Mononuclear cell (primary cell): ENCODE data around the gene PPP2R2C. TPM values are rescaled to one million over a fixed set of nuclear protein-coding genes. Genes with fewer than 3 reads are reported as not detected.

Experiments
- H3K27me3 ChIP-seq: 2 replicates; pipeline ENCODE4 v1.6.0; 2011; ENCODE audit warnings: low read length, control low read depth; ENCODE audit not compliant: insufficient read depth
- H3K4me1 ChIP-seq: 2 replicates; pipeline ENCODE4 v1.5.1; 2011; ENCODE audit warnings: mild to moderate bottlenecking, low read length, control low read depth; ENCODE audit not compliant: insufficient read depth
- H3K4me3 ChIP-seq: 2 replicates; pipeline ENCODE4 v1.5.1; 2011; ENCODE audit warnings: mild to moderate bottlenecking, low read length, moderate library complexity
- H3K9me3 ChIP-seq: 2 replicates; pipeline ENCODE4 v1.5.1; 2011; ENCODE audit warnings: low read depth, mild to moderate bottlenecking, control low read depth, low read length
- total RNA-seq: library from RNA; depleted of rRNA; stranded (reverse); fragments of >200 nt; gene quantifications from one replicate; pipeline ENCODE4 v1.2.3, GENCODE V29; 2012

Gene PPP2R2C
- total RNA-seq, 1 donor = not detected

GRCh38 chr4:6478546-6479220 is 6.3 kb upstream of the PPP2R2C start:
- Histone ChIP-seq H3K4me1 (no peaks in the 10 kb centered on the region), H3K27me3 (peaks cover 10% of the 10 kb centered on the region), H3K9me3 (no peaks in the 10 kb centered on the region), H3K4me3 (no peak overlapping the region)

DNA sequence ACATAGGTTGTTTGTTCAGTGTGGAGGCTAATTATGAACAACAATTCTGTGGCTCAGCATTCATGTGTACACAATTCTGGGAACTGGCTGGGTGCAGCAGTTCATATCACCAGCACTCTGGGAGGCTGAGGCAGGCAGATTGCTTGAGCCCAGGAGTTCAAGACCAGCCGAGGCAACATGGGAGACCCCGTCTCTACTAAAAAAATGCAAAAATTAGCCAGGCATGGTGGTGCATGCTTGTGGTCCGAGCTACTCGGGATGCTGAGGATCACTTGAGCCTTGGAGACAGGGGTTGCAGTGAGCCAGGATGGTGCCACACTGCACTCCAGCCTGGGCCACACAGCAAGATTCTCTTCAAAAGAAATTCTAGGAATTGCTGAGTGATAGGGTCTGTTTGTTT is 4.5 kb upstream of the PPP2R2C start:
- Histone ChIP-seq H3K4me1 (no peaks in the 10 kb centered on the region), H3K27me3 (peaks cover 10% of the 10 kb centered on the region), H3K9me3 (no peaks in the 10 kb centered on the region), H3K4me3 (no peak overlapping the region)

GRCh38 chr4:6475492-6476020 is 3.1 kb upstream of the PPP2R2C start:
- Histone ChIP-seq H3K27me3 (peaks cover 18% of the 10 kb centered on the region), H3K9me3 (no peaks in the 10 kb centered on the region), H3K4me3 (no peak overlapping the region), H3K4me1 (no peaks in the 10 kb centered on the region)

DNA sequence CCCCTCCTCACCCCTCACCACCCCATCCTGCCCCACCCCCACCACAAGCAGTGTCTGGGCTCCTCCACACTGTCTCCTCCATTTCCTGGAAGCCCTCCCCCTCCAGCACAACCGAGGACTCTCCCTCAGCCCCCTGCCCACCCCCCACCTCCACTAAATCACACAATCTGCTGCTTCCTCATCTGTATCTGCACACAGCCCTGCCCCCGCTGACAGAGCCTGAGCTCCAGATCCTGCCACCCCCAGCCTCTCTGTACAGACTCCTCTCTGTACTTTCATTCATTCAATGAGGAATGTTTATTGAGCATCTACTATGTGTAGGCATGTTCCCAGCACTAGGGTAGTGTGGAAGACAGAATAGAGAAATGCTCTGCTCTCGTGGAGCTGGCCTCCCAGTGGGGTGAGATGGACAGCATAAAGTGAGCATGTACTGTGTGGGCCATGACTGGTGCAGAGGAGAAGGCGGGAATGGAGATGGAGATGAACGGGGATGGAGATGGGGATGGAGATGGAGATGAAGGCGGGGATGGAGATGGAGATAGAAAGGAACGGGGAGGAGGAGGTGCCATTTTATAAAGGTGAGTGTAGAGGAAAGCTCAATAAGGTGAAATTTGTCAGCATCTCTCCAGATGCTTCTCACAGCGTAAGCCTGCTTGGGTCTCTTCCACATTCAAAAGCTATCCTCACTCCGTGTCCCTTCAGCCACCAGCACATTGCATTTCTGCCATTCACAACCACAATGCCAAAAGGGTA is 2.5 kb upstream of the PPP2R2C start:
- Histone ChIP-seq H3K4me1 (no peaks in the 10 kb centered on the region), H3K4me3 (no peak overlapping the region), H3K9me3 (no peaks in the 10 kb centered on the region), H3K27me3 (peaks cover 21% of the 10 kb centered on the region)

GRCh38 chr4:6474053-6474568 is 1.7 kb upstream of the PPP2R2C start:
- no peak overlapping the region for H3K4me3 ChIP-seq
- peaks cover 29% of the 10 kb centered on the region for H3K27me3 ChIP-seq
- no peaks in the 10 kb centered on the region for H3K4me1 ChIP-seq
- H3K9me3 ChIP-seq = no peaks in the 10 kb centered on the region

GRCh38 chr4:6473264-6474052 is 1.0 kb upstream of the PPP2R2C start:
- Histone ChIP-seq H3K4me3 (no peak overlapping the region), H3K9me3 (no peaks in the 10 kb centered on the region), H3K4me1 (no peaks in the 10 kb centered on the region), H3K27me3 (peaks cover 29% of the 10 kb centered on the region)

DNA sequence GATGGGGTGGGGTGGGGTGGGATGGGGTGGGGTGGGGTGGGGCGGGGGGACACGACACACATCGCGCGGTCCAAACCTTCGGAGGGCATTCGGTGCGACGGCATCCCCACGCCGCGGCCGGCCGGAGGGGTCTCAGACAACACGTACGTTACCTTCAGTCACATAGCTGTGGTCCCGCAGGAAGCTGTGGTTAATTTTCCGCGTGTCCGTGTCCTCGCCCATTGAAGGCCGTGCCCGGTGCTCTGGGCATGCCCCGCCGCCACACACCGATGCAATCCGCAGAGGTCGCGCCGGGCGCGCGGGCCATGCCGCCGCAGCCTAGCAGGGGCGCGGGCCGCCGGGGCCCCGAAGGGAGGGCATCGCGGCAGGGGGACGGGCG is 417 bp downstream of the PPP2R2C start:
- Histone ChIP-seq H3K4me3 (no peak overlapping the region), H3K27me3 (peaks cover 35% of the 10 kb centered on the region), H3K9me3 (no peaks in the 10 kb centered on the region), H3K4me1 (no peaks in the 10 kb centered on the region)

GRCh38 chr4:6471307-6472007 is 957 bp downstream of the PPP2R2C start:
- no peaks in the 10 kb centered on the region for H3K4me1 ChIP-seq
- peaks cover 35% of the 10 kb centered on the region for H3K27me3 ChIP-seq
- no peaks in the 10 kb centered on the region for H3K9me3 ChIP-seq
- no peak overlapping the region for H3K4me3 ChIP-seq

- H3K9me3 ChIP-seq = no peaks in the 10 kb centered on the region
- peaks cover 35% of the 10 kb centered on the region for H3K27me3 ChIP-seq
- H3K4me1 ChIP-seq = no peaks in the 10 kb centered on the region
- no peak overlapping the region for H3K4me3 ChIP-seq
Observed at GRCh38 chr4:6470502-6471306, 1.7 kb downstream of the PPP2R2C start.

DNA sequence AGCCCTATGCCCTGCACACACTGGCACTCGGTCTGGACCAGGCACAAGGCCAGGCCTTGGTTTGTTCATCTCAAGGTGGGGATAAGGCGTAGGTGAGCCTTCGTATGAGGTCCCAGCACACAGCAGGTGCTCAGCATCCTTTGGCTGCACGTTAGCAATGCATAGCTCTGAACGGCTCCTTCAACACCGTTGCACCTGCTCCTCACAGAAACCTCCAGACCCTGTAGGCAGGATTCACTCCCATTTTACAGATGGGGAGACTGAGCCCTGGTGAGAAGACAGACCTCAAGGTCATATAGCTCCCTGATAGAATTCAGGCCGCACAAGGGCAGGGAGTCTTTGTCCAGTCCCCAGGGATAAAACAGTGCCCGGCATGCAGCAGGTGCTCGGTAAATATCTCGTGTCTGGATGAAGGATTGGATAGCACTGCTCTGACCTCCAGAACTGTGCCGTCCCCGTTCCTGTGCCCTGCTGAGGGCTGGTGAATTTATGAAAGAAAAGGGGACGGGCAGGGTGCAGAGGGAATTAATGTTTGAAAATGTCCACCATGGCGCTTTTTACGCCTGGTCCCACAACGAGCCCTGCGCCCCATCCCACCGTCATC is 2.4 kb downstream of the PPP2R2C start:
- Histone ChIP-seq H3K27me3 (peaks cover 35% of the 10 kb centered on the region), H3K4me3 (no peak overlapping the region), H3K9me3 (no peaks in the 10 kb centered on the region), H3K4me1 (no peaks in the 10 kb centered on the region)

GRCh38 chr4:6469144-6469543 is 3.3 kb downstream of the PPP2R2C start:
- peaks cover 35% of the 10 kb centered on the region for H3K27me3 ChIP-seq
- H3K9me3 ChIP-seq = no peaks in the 10 kb centered on the region
- H3K4me3 ChIP-seq = no peak overlapping the region
- no peaks in the 10 kb centered on the region for H3K4me1 ChIP-seq

DNA sequence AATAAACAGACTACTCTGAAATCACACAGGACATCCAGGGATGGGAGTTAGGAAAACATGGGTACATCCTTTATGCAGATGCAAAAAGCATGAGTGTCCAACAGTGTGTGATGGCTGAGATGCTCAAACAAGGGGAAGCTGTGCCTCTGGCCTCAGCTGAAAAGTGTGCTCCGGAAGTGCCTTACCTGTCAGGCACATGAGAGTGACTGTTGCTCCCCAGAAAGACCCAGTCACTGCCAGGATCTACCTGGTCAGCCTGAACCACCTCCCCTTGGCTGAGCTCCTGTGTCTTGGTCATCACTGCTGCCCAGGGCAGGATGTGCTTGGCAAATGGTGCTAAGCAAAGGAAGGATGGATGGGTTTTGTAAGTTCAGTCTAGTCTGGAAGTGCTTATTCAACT is 4.0 kb downstream of the PPP2R2C start:
- Histone ChIP-seq H3K4me3 (no peak overlapping the region), H3K27me3 (peaks cover 31% of the 10 kb centered on the region), H3K4me1 (no peaks in the 10 kb centered on the region), H3K9me3 (no peaks in the 10 kb centered on the region)

- Histone ChIP-seq H3K4me3 (no peak overlapping the region), H3K27me3 (peaks cover 29% of the 10 kb centered on the region), H3K4me1 (no peaks in the 10 kb centered on the region), H3K9me3 (no peaks in the 10 kb centered on the region)
Observed at GRCh38 chr4:6467600-6467999, 4.8 kb downstream of the PPP2R2C start.
